ENCODE measurements around the gene RTF2. TPM values are rescaled to one million over a fixed set of nuclear protein-coding genes. Genes with fewer than 3 reads are reported as not detected.

The RTF2 gene
- total and polyA plus RNA-seq, 2 donors from 2014 or later: 75.1 to 112 TPM

- Histone ChIP-seq H3K36me3 (ENCODE audit: control insufficient read depth in 2 of 3, insufficient read depth in 3 of 3, low read length in 3 of 3) (no peaks in the 10 kb centered on the region), H3K9ac (ENCODE audit: low read length in 3 of 3) (no peak overlapping the region), H3K9me3 (ENCODE audit: control insufficient read depth in 2 of 3, insufficient read depth in 1 of 3, low read length in 3 of 3) (no peaks in the 10 kb centered on the region), H3K27me3 (ENCODE audit: control insufficient read depth, insufficient read depth, low read length) (no peaks in the 10 kb centered on the region), H3K4me3 (ENCODE audit: low read length in 3 of 3) (no peak overlapping the region), H3K4me1 (ENCODE audit: control insufficient read depth in 2 of 3, insufficient read depth in 2 of 3, low read depth in 1 of 3, low read length in 3 of 3) (peaks cover 0 to 3% (median 0%) of the 10 kb centered on the region in 3 donors), H3K27ac (ENCODE audit: low read depth in 2 of 2, low read length in 2 of 2) (no peak overlapping the region)
- intact Hi-C loops (cut with DNase I): no loop called here
- TF ChIP-seq CTCF (IDR thresholded peaks at IDR 0.05; ENCODE audit: borderline replicate concordance, extremely low read depth, insufficient read depth): no peak
- FAIRE-seq: no peak
- no peak for DNase-seq
These were observed 39.5 kb upstream of the RTF2 start for GRCh38 chr20:56428881-56429280.

GRCh38 chr20:56429502-56429901 is 38.9 kb upstream of the RTF2 start:
- Histone ChIP-seq H3K4me3 (ENCODE audit: low read length in 3 of 3) (no peak overlapping the region), H3K36me3 (ENCODE audit: control insufficient read depth in 2 of 3, insufficient read depth in 3 of 3, low read length in 3 of 3) (no peaks in the 10 kb centered on the region), H3K27ac (ENCODE audit: low read depth in 2 of 2, low read length in 2 of 2) (no peak overlapping the region), H3K4me1 (ENCODE audit: control insufficient read depth in 2 of 3, insufficient read depth in 2 of 3, low read depth in 1 of 3, low read length in 3 of 3) (peaks cover 0 to 3% (median 0%) of the 10 kb centered on the region in 3 donors), H3K9me3 (ENCODE audit: control insufficient read depth in 2 of 3, insufficient read depth in 1 of 3, low read length in 3 of 3) (no peaks in the 10 kb centered on the region), H3K9ac (ENCODE audit: low read length in 3 of 3) (no peak overlapping the region), H3K27me3 (ENCODE audit: control insufficient read depth, insufficient read depth, low read length) (no peaks in the 10 kb centered on the region)
- no peak for FAIRE-seq
- intact Hi-C loops (cut with DNase I): no loop called here
- no peak for DNase-seq
- no peak for TF ChIP-seq CTCF (IDR thresholded peaks at IDR 0.05; ENCODE audit: borderline replicate concordance, extremely low read depth, insufficient read depth)

GRCh38 chr20:56429941-56430340 is 38.5 kb upstream of the RTF2 start:
- Histone ChIP-seq H3K4me3 (ENCODE audit: low read length in 3 of 3) (no peak overlapping the region), H3K9ac (ENCODE audit: low read length in 3 of 3) (no peak overlapping the region), H3K27ac (ENCODE audit: low read depth in 2 of 2, low read length in 2 of 2) (no peak overlapping the region), H3K27me3 (ENCODE audit: control insufficient read depth, insufficient read depth, low read length) (no peaks in the 10 kb centered on the region), H3K36me3 (ENCODE audit: control insufficient read depth in 2 of 3, insufficient read depth in 3 of 3, low read length in 3 of 3) (no peaks in the 10 kb centered on the region), H3K9me3 (ENCODE audit: control insufficient read depth in 2 of 3, insufficient read depth in 1 of 3, low read length in 3 of 3) (no peaks in the 10 kb centered on the region), H3K4me1 (ENCODE audit: control insufficient read depth in 2 of 3, insufficient read depth in 2 of 3, low read depth in 1 of 3, low read length in 3 of 3) (peaks cover 0 to 3% (median 0%) of the 10 kb centered on the region in 3 donors)
- TF ChIP-seq CTCF (IDR thresholded peaks at IDR 0.05; ENCODE audit: borderline replicate concordance, extremely low read depth, insufficient read depth): no peak
- no peak for DNase-seq
- intact Hi-C loops (cut with DNase I): no loop called here
- no peak for FAIRE-seq

DNA sequence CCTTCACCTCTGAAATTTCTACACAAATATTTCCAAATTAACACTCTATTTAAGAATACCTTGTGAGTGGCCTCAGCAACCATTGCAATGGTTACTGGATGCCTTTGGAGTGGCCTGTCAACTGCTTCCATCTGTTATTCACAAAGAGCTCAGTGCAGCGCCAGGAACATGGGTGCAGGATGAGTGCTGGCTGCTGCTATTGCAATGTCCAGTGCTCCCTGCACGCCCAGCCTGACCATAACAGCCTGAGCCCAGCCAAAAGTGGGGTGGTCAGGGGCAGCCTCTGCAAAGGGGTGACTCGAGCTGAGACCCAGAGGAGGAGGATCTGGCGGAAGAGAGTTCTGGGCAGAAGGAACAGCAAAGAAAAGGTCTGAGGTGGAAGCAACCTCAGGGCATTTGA is 38.0 kb upstream of the RTF2 start:
- H3K4me3 ChIP-seq (ENCODE audit: low read length in 3 of 3): no peak overlapping the region
- no peaks in the 10 kb centered on the region for H3K27me3 ChIP-seq (ENCODE audit: control insufficient read depth, insufficient read depth, low read length)
- H3K36me3 ChIP-seq (ENCODE audit: control insufficient read depth in 2 of 3, insufficient read depth in 3 of 3, low read length in 3 of 3): no peaks in the 10 kb centered on the region
- peaks cover 0 to 3% (median 0%) of the 10 kb centered on the region in 3 donors for H3K4me1 ChIP-seq (ENCODE audit: control insufficient read depth in 2 of 3, insufficient read depth in 2 of 3, low read depth in 1 of 3, low read length in 3 of 3)
- no peak overlapping the region for H3K9ac ChIP-seq (ENCODE audit: low read length in 3 of 3)
- TF ChIP-seq CTCF (IDR thresholded peaks at IDR 0.05; ENCODE audit: borderline replicate concordance, extremely low read depth, insufficient read depth): no peak
- FAIRE-seq: no peak
- no peak for DNase-seq
- no peak overlapping the region for H3K27ac ChIP-seq (ENCODE audit: low read depth in 2 of 2, low read length in 2 of 2)
- H3K9me3 ChIP-seq (ENCODE audit: control insufficient read depth in 2 of 3, insufficient read depth in 1 of 3, low read length in 3 of 3): no peaks in the 10 kb centered on the region
- intact Hi-C loops (cut with DNase I): no loop called here

Data from kidney (tissue), 14 donors.